Measurements from ENCODE around the gene CNOT2.
"Not testable (repeated sequence)": the region's sequence is repeated elsewhere in the genome, so short reads cannot be mapped to it uniquely, and the experiment has no call there.

The CNOT2 gene

GRCh38 chr12:70254225-70254624 is 11.0 kb downstream of the CNOT2 start:
- DNase-seq, result no peak

- DNase-seq, result no peak
Observed at GRCh38 chr12:70254846-70255245, 11.6 kb downstream of the CNOT2 start.

DNA sequence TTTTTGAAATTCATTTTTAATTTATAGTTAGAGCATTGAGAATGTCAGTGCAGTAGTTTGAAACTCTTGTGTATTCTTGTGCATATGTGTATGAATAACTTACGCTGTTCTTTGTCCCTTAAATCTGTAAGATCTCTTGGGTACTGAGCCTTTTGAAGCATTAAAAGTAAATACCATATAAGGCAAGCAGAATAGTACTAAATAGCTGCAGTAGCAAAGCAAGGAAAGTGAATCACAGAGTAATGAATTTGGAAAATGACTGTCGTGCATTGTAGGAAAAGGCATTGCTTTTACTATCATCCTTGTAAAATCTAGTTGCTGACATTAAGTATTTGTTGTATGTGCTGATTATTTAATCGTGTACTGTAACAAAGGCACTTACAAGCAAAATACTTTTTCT is 12.1 kb downstream of the CNOT2 start:
- no peak for DNase-seq

DNA sequence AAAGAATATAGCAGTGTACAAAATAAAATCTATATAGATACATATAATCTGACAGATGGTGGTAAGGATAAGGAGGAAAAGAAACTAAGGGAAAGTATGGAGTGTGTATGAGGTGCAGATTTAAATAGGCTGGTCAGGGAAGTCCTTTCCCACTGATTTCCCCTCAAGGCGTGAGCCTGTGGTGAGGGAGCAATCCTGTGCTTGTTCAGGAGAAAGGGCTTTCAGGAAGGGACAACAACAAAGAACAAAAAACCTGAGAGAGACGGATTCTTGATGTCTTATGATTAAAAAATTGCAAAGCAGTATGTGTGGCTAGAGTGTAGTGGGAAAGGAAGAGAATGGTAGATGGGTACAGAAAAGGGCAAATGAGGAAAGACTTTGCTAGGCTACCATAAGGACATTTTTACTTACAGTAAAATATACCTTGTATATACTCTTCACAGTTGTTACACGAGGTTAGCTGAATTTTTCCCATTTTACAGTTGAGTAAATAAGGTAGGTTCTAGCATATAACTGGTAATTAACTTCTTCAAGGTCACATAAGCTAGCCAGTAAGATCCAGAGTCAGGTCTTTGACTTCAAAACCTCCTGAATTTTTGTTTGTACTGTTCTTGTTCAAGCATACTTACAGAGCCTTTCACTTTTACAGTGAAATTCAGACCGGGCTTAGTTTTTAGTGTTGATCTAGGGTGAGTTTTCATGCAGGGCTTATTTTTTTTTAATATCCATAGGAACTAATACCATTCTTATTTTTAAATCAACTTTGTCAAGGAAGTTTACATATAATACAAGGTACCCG is 15.6 kb downstream of the CNOT2 start:
- DNase-seq, result no peak

DNA sequence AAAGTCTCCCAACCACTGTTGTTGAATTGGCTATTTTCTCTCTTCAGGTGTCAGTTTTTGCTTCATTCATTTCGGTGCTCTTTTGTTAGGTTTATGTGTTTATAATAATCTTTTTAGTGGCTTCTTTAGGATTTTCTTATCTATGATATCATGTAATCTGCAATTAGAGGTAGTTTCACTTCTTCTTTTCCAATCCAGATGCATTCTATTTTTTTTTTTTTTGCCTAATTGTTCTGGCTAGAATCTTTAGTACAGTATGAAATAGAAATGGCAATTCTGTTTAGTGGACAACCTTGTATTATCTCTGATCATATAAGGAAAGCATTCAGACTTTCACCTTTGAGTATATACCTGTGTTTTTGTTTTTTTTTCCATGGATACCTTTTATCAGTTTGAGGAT is 17.4 kb downstream of the CNOT2 start:
- no peak for DNase-seq

- DNase-seq, result no peak
Observed at GRCh38 chr12:70264067-70264867, 21.0 kb downstream of the CNOT2 start.

DNA sequence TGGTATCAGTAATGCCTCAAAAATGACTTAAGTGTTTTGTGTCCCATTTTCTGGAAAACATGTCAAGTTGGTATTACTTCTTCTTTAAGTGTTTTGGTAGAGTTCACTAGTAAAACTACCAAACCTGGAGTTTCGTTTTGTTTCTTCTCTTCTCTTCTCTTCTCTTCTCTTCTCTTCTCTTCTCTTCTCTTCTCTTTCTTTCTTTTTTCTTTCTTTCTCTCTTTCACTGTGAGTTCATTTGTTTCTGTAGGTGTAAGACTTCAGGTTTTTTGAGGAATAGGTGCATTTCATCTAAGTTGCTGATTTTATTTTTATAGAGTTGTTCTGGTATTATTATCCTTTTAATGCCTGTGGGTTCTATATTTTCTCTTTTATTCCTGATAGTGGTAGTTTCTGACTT is 21.9 kb downstream of the CNOT2 start:
- DNase-seq, result no peak

- DNase-seq, result no peak
Observed at GRCh38 chr12:70267550-70267949, 24.3 kb downstream of the CNOT2 start.

GRCh38 chr12:70268972-70269371 is 25.7 kb downstream of the CNOT2 start:
- DNase-seq, result no peak

- no peak for DNase-seq
Observed at GRCh38 chr12:70270108-70270507, 26.9 kb downstream of the CNOT2 start.

DNA sequence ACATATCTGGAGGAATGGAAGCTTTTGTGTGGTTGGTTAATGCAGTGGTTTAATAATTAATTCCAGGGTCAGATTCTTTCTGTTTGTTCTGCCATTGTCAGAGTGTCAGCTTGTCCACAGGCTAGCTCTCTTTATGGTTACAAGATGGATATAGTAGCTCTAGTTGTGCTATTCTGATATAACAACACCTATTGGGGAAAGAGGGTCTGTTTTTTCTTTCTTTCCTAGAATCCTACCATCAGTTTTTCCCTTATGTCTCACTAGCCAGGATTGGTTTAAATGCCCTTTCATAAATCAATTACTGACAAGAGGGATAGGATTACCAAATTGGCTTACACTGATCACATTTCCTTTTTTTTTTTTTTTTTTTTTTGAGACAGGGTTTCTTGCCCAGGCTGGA is 27.8 kb downstream of the CNOT2 start:
- no peak for DNase-seq

- no peak for DNase-seq
Observed at GRCh38 chr12:70272510-70272909, 29.3 kb downstream of the CNOT2 start.

GRCh38 chr12:70275045-70275444 is 31.8 kb downstream of the CNOT2 start:
- no peak for DNase-seq

DNA sequence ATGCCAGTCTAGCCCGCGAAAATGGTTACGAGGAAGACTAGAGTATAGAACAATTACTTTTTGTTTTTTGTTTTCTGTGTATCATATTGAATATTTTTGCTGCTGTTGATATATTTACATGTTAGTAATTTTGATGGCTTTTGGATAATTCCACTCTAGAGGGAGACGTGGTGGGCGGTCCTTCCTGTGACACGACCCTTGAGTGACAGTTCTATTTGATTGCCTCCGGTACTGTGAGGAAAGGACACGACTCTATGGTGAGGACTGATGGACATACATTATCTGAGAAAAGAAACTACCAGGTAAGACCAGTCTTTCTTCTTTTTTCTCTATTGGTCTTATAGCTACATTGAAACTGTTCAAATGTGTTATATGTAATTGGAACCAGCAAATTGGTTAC is 34.7 kb downstream of the CNOT2 start:
- no peak for DNase-seq

- DNase-seq, result no peak
Observed at GRCh38 chr12:70278945-70279344, 35.7 kb downstream of the CNOT2 start.

DNA sequence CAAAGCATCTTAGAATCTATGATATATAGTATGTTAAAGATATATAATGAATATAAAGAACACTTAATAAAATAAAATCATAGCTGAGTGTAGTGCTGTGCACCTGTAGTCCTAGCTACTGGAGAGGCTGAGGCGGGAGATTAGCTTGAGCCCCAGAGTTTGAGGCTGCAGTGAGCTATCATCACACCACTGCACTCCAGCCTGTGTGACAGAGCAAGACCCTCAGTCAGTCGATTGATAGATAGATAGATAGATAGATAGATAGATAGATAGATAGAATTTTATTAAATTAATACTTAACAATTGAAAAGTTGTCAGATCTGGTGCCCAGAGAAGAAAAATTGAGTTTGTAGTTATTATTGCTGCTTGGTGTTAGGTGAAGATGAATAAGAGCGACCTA is 40.0 kb downstream of the CNOT2 start:
- no peak for DNase-seq

DNA sequence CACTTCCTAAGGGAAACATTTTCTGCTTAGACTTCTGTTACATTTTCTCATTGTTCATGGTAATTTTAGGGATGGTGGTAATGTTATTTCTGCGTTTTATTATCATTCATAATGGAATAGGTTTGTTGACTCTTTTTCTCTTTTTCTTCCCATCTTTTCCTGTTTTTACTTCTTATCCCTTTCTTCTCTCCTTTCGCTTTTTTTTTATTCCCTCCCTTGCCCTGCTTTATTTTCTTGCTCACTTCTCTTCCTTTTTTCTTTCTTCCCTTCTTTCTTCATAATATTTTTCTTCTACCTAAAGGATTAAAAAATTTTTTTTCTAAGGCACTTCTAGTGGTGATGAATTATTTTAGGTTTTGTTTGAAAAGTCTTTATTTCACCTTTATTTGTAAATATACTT is 45.6 kb downstream of the CNOT2 start:
- no peak for DNase-seq

DNA sequence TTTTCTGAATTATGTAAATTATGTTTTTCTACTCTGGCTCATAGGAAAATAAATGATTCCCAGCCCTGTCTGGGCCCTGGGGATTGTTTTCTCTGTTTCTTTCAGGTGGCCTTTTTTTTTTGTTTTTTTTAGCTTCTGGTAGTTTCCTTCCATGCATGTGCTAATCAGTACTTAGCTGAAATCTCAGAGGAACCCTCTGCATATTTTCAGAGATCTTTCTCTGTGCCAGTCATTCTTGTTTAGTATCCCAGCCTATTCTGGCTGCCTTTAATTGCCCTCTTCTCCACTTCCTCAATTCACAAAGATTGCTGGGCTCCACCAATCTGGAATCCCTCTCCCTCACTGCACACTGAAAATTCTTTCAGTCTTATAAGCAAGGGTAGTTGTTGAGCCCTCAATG is 46.9 kb downstream of the CNOT2 start:
- DNase-seq, result no peak

GRCh38 chr12:70292017-70292776 is 49.0 kb downstream of the CNOT2 start:
- DNase-seq, result no peak

GRCh38 chr12:70304684-70305555 is 61.7 kb downstream of the CNOT2 start:
- DNase-seq, result not testable (repeated sequence)

DNA sequence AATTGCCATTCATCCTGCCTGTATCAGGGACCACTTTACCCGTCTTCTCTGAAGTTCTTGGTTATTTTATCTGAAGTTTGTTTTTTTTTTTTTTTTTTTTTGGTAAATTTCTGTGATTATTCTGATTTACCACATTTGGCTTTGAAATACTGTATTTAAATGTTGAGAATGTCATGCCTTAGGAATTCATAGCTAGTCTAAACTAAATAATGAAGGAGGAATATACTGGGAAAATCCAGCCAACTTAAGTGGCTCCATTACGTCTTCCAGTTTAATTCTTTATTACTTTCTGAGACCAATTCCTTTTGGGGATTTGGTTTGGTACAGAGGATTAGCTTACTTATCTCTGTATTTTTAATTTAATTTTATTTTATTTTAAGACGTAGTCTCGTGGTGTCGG is 62.6 kb downstream of the CNOT2 start:
- DNase-seq, result no peak

DNA sequence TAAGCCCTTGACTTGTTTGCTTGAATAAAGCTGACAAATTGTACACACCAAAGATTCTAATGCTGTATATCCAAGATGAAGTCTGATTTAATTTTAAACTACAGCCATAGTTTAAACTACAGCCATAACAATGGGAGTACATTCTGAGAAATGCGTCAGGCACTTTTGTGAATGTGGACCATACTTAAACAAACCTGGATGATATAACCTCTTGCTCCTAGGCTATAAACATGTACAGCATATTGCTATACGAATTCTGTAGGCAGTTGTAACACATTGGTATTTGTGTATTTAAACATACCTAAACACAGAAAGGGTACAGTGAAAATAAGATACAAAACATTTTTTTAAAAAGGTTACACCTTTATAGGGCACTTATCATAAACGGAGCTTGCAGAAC is 63.4 kb downstream of the CNOT2 start:
- DNase-seq, result no peak

DNA sequence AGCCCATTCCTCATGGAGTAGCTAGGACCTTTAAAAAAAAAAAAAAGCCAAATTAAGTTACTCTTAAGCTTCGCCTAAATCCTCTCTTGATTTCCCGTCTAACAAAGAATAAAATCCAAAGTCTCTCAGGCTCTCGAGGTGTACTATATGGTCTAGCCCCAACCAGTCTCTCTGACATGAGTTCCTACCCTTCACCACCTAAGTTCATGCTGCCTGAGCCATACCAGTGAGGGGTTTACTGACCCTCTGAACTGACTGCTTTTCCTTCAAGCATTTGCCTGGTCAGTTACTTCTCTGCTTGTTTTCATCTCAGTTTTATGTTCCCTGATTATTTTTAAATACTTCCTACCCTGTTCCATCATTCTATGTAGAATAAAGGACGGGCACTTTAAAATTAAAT is 64.6 kb downstream of the CNOT2 start:
- no peak for DNase-seq

Measured in NCI-H1092 (cell line).